Heart left ventricle (tissue), 16 donors: ENCODE measurements around the gene SLC6A4. TPM values are rescaled to one million over a fixed set of nuclear protein-coding genes. Genes with fewer than 3 reads are reported as not detected.

Experiments
- ATAC-seq, 4 donors: fragments of 200-7000 bp; cut with Tn5 transposase; one replicate each; pipeline ENCODE4 v1.9.1; 2020 to 2022; ENCODE audit warnings: moderate library complexity in 4 of 4, mild to moderate bottlenecking in 3 of 4, moderate number of reproducible peaks in 1 of 4
- DNase-seq, 5 donors: peaks; one replicate each; pipeline ENCODE4 v3.0.0-alpha.2; 2020
- H3K27ac ChIP-seq, 12 donors: fragments of 200-600 bp; sonication (generic) in 4 of 12; one replicate each; pipeline versions ENCODE4 v1.5.0 to v1.8.0; 2016 to 2022; ENCODE audit warnings: mild to moderate bottlenecking in 2 of 12
- H3K27me3 ChIP-seq, 9 donors: fragments of 200-600 bp; sonication (generic) in 2 of 9; one replicate each; pipeline versions ENCODE4 v1.5.1 to v1.8.0; 2016 to 2022; ENCODE audit warnings: mild to moderate bottlenecking in 3 of 9
- H3K36me3 ChIP-seq, 9 donors: fragments of 200-600 bp; sonication (generic) in 2 of 9; one replicate each; pipeline versions ENCODE4 v1.5.0 to v1.8.0; 2018 to 2022; ENCODE audit warnings: mild to moderate bottlenecking in 2 of 9
- H3K4me1 ChIP-seq, 12 donors: fragments of 200-600 bp; sonication (generic) in 4 of 12; one replicate each; pipeline versions ENCODE4 v1.5.0 to v1.8.0; 2016 to 2022; ENCODE audit warnings: mild to moderate bottlenecking in 3 of 12
- H3K4me3 ChIP-seq, 12 donors: fragments of 200-600 bp; sonication (generic) in 4 of 12; one replicate each; pipeline versions ENCODE4 v1.5.0 to v1.8.0; 2017 to 2022; ENCODE audit warnings: mild to moderate bottlenecking in 9 of 12, moderate library complexity in 4 of 12
- H3K9me3 ChIP-seq, 12 donors: fragments of 200-600 bp; sonication (generic) in 4 of 12; one replicate each; pipeline versions ENCODE4 v1.5.0 to v1.8.0; 2016 to 2022; ENCODE audit warnings: mild to moderate bottlenecking in 1 of 12
- POLR2A ChIP-seq, 2 donors: fragments of 450-650 bp; IDR thresholded peaks; one replicate each; pipeline ENCODE4 v1.6.1; 2017; ENCODE audit warnings: antibody characterized with exemption in 2 of 2, mild to moderate bottlenecking in 2 of 2, moderate library complexity in 2 of 2
- WGBS, 4 donors: extraction: QIAGEN DNeasy Blood & Tissue Kit in 2 of 4; methylation state at CpG; one replicate each; pipeline versions ENCODE4 v1.1.5 to v1.1.7; 2013 to 2018; 5-methylcytosine and 5-hydroxymethylcytosine counted together
- intact Hi-C, 10 donors: fragments of 100-400 bp; cut with DNase I; formaldehyde crosslinking; loops; one replicate each; pipeline versions ENCODE4 v1.11.1 to v1.14.2; 2022
- polyA plus RNA-seq, 2 donors: library from polyadenylated mRNA; stranded (reverse); fragments of 200-250 nt; gene quantifications; one replicate each; pipeline ENCODE4 v1.2.3, GENCODE V29; 2013
- total RNA-seq, 9 donors: library from RNA; depleted of rRNA in 2 of 9; stranded (reverse); fragments of >200 nt in 2 of 9; fragmentation: NEBNext Ultra II Directional in 3 of 9; extraction: Animal tissue kit (Norgen Biotek cat#: 25700) in 3 of 9; gene quantifications; one replicate each; pipeline versions ENCODE4 v1.1.0 to v1.2.4, GENCODE V29; 2016 to 2023
- TF ChIP-seq, protein P1 (sequence below), 12 donors: fragments of 200-600 bp; sonication (generic) in 4 of 12; IDR thresholded peaks; one replicate each; pipeline versions ENCODE4 v1.5.0 to v1.8.0; 2018 to 2022; ENCODE audit warnings: antibody characterized with exemption in 12 of 12, mild to moderate bottlenecking in 5 of 12
- donor health status: ischemic (EF 13 %, LVEDD 7.1; RV severe dilation, severe dysfunction).
- donor health status: healthy with polysubstance abuse.
- donor health status: DM: no; HTN: yes; CAD: no.
- donor health status: DM: no; HTN: no; CAD: no.
- donor health status: ischemic (EF 25% LVEDD 6.9; RV normal size, moderate dysfunction).
- donor health status: ischemic (EF 25% LVEDD 5.7; RV mildly dilated, moderate dysfunction).
- donor health status: healthy.
- donor health status: DM: yes; HTN: yes; CAD: no.
- donor health status: ischemic (EF 35%, LVEDD 5.7; RV mildly dilated, moderate dysfunction).
- donor health status: nonischemic (EF 11% LVEDD 7.7; RV severe dilation, severe dysfunction).
- donor health status: DM: yes; HTN: yes; CAD: no.
- donor health status: PGD.
- donor health status: ischemic (EF 29% LVEDD 5.4; RV normal size, mild dysfunction).
- donor health status: nonischemic (EF 23%, LVEDD 6.1; RV moderate dilation, normal function).

Gene SLC6A4
- total and polyA plus RNA-seq, 11 donors = 0.04 to 1.8 (median 0.17) TPM; not detected in 4

DNA sequence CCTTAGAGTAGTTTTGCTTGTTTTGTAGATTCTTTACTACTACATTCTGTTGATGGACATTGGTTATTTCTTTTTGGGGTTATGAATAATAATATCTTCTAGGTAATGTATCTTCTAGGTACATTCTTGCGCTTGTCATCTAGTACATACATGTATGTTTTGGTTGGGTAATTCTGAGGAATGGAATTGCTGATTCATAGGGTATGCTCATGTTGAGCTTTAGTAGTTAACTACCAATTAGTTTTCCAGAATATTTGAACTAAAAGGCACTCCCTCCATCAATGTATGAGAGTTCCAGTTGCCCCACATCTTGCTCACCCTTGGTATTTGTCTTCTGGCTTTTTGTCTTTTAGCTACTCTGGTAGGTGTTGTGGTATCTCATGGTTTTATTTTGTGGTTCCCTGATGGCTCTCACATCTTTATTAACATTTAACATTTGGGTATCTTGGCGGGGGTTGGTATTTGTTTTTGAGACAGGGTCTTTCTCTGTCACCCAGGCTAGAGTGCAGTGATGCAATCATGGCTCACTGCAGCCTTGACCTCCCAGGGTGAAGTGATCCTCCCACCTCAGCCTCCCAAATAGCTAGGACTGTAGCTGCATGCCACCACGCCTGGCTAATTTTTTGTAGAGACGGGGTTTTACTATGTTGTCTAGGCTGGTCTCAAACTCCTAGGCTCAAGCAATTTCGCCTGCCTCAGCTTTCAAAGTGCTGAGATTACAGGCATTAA, 47.1 kb downstream of the SLC6A4 start:
- ATAC-seq (no peak), DNase-seq (no peak)
- TF ChIP-seq, protein P1, sequence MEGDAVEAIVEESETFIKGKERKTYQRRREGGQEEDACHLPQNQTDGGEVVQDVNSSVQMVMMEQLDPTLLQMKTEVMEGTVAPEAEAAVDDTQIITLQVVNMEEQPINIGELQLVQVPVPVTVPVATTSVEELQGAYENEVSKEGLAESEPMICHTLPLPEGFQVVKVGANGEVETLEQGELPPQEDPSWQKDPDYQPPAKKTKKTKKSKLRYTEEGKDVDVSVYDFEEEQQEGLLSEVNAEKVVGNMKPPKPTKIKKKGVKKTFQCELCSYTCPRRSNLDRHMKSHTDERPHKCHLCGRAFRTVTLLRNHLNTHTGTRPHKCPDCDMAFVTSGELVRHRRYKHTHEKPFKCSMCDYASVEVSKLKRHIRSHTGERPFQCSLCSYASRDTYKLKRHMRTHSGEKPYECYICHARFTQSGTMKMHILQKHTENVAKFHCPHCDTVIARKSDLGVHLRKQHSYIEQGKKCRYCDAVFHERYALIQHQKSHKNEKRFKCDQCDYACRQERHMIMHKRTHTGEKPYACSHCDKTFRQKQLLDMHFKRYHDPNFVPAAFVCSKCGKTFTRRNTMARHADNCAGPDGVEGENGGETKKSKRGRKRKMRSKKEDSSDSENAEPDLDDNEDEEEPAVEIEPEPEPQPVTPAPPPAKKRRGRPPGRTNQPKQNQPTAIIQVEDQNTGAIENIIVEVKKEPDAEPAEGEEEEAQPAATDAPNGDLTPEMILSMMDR (IDR thresholded peaks at IDR 0.05) = no peak
- no peak for TF ChIP-seq POLR2A (IDR thresholded peaks at IDR 0.05)
- no peaks in the 10 kb centered on the region for H3K27me3 ChIP-seq
- no peak overlapping the region for H3K27ac ChIP-seq
- peaks cover 0 to 52% (median 41%) of the 10 kb centered on the region in 9 donors for H3K36me3 ChIP-seq
- H3K4me3 ChIP-seq = no peak overlapping the region
- H3K4me1 ChIP-seq = no peaks in the 10 kb centered on the region
- intact Hi-C loops = no loop called here
- WGBS, 4 donors = 96 to 99% (median 98%) methylated on average over 5 of the region's 5 CpGs
- no peaks in the 10 kb centered on the region for H3K9me3 ChIP-seq

DNA sequence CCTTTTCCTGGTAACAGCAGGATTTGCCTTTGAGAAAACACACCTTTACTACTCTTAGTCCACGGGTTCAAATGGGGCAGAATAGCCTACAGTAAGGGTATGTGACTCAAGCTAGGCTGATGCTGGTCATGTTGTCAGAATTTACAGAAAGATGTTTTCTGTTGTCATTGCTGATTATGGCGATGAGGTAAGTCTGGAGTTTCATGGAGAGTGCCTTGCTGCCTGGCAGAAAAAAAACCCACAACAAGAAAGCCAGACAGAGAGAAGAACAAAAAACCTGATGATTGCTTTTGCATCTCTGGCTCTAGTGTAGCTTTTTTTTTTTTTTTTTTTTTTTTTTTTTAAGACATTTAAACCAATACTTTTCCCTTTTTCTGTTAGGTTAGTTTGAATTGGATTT, 47.9 kb downstream of the SLC6A4 start:
- WGBS, 4 donors = 92 to 95% (median 95%) methylated on average over 2 of the region's 2 CpGs
- H3K36me3 ChIP-seq = peaks cover 0 to 60% (median 49%) of the 10 kb centered on the region in 9 donors

DNA sequence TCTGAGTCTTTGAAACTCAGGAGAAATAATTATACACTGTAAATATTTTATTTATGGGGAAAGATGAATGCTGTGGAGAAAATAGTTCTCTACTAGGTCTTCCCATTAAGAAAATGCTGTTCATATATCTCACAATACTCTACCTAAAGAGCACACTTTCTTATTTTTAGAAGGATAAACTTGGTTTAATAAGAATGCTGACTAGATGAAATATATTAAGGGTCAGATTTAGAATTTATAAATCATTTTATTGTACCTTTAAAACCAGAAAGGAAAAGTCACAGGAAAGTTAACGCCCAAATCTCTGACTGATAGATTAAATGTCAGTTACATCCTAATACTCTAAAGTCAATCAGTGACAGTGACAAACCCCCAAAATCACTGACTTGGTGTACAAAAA, 48.7 kb downstream of the SLC6A4 start:
- no peak for ATAC-seq
- H3K36me3 ChIP-seq = peaks cover 0 to 68% (median 57%) of the 10 kb centered on the region in 9 donors
- no peak overlapping the region for H3K27ac ChIP-seq
- intact Hi-C loops = no loop called here
- no peak overlapping the region for H3K4me3 ChIP-seq
- H3K27me3 ChIP-seq = no peaks in the 10 kb centered on the region
- no peak for DNase-seq
- H3K4me1 ChIP-seq = no peaks in the 10 kb centered on the region
- no peak for TF ChIP-seq POLR2A (IDR thresholded peaks at IDR 0.05)
- TF ChIP-seq, protein P1 (IDR thresholded peaks at IDR 0.05) = no peak
- no peaks in the 10 kb centered on the region for H3K9me3 ChIP-seq
- 87 to 96% (median 92%) methylated on average over 1 of the region's 1 CpG for whole genome bisulfite sequencing, 4 donors

More for the DNA sequence above, 47.9 kb downstream of the SLC6A4 start:
- Histone ChIP-seq H3K27ac (no peak overlapping the region), H3K9me3 (no peaks in the 10 kb centered on the region), H3K27me3 (no peaks in the 10 kb centered on the region), H3K4me1 (no peaks in the 10 kb centered on the region), H3K4me3 (no peak overlapping the region)
- no peak for DNase-seq
- no peak for TF ChIP-seq POLR2A (IDR thresholded peaks at IDR 0.05)
- TF ChIP-seq, protein P1 (IDR thresholded peaks at IDR 0.05) = no peak
- no peak for ATAC-seq
- intact Hi-C loops = no loop called here

DNA sequence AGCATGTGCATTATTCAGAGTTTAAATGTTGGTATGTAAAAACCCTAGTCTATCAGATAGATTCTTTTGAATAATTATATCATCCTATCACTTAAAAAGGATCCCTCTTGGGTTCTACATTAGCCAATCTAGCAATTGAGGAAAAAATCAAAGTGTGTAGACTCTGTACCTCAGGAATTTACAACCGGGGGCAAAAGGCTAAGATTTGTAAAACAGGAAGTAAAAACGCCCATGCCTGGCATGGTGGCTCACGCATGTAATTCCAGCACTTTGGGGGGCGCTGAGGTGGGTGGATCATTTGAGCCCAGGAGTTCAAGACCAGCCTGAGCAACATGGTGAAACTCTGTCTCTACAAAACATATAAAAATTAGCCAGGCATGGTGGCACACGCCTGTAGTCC, 58.6 kb downstream of the SLC6A4 start:
- Histone ChIP-seq H3K4me1 (no peaks in the 10 kb centered on the region), H3K36me3 (peaks cover 0 to 98% (median 78%) of the 10 kb centered on the region in 9 donors), H3K9me3 (no peaks in the 10 kb centered on the region), H3K4me3 (no peak overlapping the region), H3K27ac (no peak overlapping the region), H3K27me3 (no peaks in the 10 kb centered on the region)
- intact Hi-C loops = no loop called here
- ATAC-seq (no peak), DNase-seq (no peak)
- TF ChIP-seq, protein P1 (IDR thresholded peaks at IDR 0.05) = no peak
- TF ChIP-seq POLR2A (IDR thresholded peaks at IDR 0.05) = no peak
- WGBS, 4 donors = 87 to 94% (median 93%) methylated on average over 5 of the region's 5 CpGs
